Stimulated activated naive B cell treated with anti-CD40 and anti-IgM and Interleukin-4, amounts not matched to agents 10 μg/mL and 1 μg/mL and 100 μg/mL, for 72 hours (primary cell): ENCODE data around the gene CAD.
A peak's percentile ranks its signal among the peaks of the same experiment; 100 is the strongest.

Experiments
- ATAC-seq, 2 donors: fragments of 150-1000 bp; cut with Tn5 transposase; replicated peaks; 2 replicates each; pipeline ENCODE4 v1.10.0; 2021; ENCODE audit warnings: moderate library complexity in 1 of 2
- DNase-seq: peaks from one replicate; pipeline ENCODE4 v3.0.0; 2021
- H3K27ac Mint-ChIP-seq: one replicate; pipeline ENCODE4 v1.8.0; 2022; ENCODE audit warnings: mild to moderate bottlenecking, mixed read lengths
- H3K27me3 Mint-ChIP-seq, 2 donors: one replicate each; pipeline ENCODE4 v1.8.0; 2022; ENCODE audit warnings: mixed read lengths in 2 of 2
- H3K36me3 Mint-ChIP-seq, 2 donors: one replicate each; pipeline ENCODE4 v1.8.0; 2022; ENCODE audit warnings: mixed read lengths in 2 of 2, mild to moderate bottlenecking in 1 of 2
- H3K4me1 Mint-ChIP-seq, 2 donors: one replicate each; pipeline ENCODE4 v1.8.0; 2022; ENCODE audit warnings: mixed read lengths in 2 of 2, mild to moderate bottlenecking in 1 of 2
- H3K4me3 Mint-ChIP-seq, 2 donors: one replicate each; pipeline ENCODE4 v1.8.0; 2022; ENCODE audit warnings: mild to moderate bottlenecking in 2 of 2, mixed read lengths in 2 of 2, moderate library complexity in 1 of 2
- H3K9me3 Mint-ChIP-seq, 2 donors: one replicate each; pipeline ENCODE4 v1.8.0; 2022; ENCODE audit warnings: mixed read lengths in 2 of 2, mild to moderate bottlenecking in 1 of 2

CAD gene

GRCh38 chr2:27247893-27248292, 30.7 kb downstream of the CAD start:
- no peak overlapping the region for H3K4me3 Mint-ChIP-seq
- no peak overlapping the region for H3K27ac Mint-ChIP-seq
- DNase-seq (no peak), ATAC-seq (no peak)
- H3K9me3 Mint-ChIP-seq, result no peaks in the 10 kb centered on the region
- peaks cover 18 to 19% of the 10 kb centered on the region in 2 donors for H3K36me3 Mint-ChIP-seq
- peaks cover 21 to 27% of the 10 kb centered on the region in 2 donors for H3K27me3 Mint-ChIP-seq
- H3K4me1 Mint-ChIP-seq, result peaks cover 0 to 4% of the 10 kb centered on the region in 2 donors

GRCh38 chr2:27249159-27249890, 32.2 kb downstream of the CAD start:
- Mint-ChIP-seq H3K27me3 (peaks cover 23 to 30% of the 10 kb centered on the region in 2 donors), H3K27ac (no peak overlapping the region), H3K4me1 (peaks cover 0 to 4% of the 10 kb centered on the region in 2 donors), H3K4me3 (no peak overlapping the region), H3K9me3 (no peaks in the 10 kb centered on the region), H3K36me3 (peaks cover 5 to 8% of the 10 kb centered on the region in 2 donors)
- ATAC-seq, result no peak
- DNase-seq, result no peak

GRCh38 chr2:27249891-27250651, 32.9 kb downstream of the CAD start:
- peak; percentile 17 for DNase-seq
- H3K4me1 Mint-ChIP-seq, result peaks cover 0 to 4% of the 10 kb centered on the region in 2 donors
- ATAC-seq, result peak; percentile 75 to 78
- H3K27ac Mint-ChIP-seq, result no peak overlapping the region
- peaks cover 31 to 37% of the 10 kb centered on the region in 2 donors for H3K27me3 Mint-ChIP-seq
- H3K4me3 Mint-ChIP-seq, result no peak overlapping the region
- H3K9me3 Mint-ChIP-seq, result no peaks in the 10 kb centered on the region
- H3K36me3 Mint-ChIP-seq, result peaks cover 0 to under 1% of the 10 kb centered on the region in 2 donors

- Mint-ChIP-seq H3K4me1 (peaks cover 0 to 4% of the 10 kb centered on the region in 2 donors), H3K27ac (no peak overlapping the region), H3K36me3 (no peaks in the 10 kb centered on the region), H3K4me3 (no peak overlapping the region), H3K9me3 (no peaks in the 10 kb centered on the region), H3K27me3 (peaks cover 33 to 41% of the 10 kb centered on the region in 2 donors)
- ATAC-seq (no peak), DNase-seq (no peak)
These were observed 33.6 kb downstream of the CAD start for GRCh38 chr2:27250652-27251379.

- Mint-ChIP-seq H3K4me1 (peaks cover 0 to 4% of the 10 kb centered on the region in 2 donors), H3K36me3 (no peaks in the 10 kb centered on the region), H3K27me3 (peaks cover 42 to 51% of the 10 kb centered on the region in 2 donors), H3K27ac (no peak overlapping the region), H3K9me3 (no peaks in the 10 kb centered on the region), H3K4me3 (no peak overlapping the region)
- ATAC-seq (no peak), DNase-seq (no peak)
These were observed 34.6 kb downstream of the CAD start for GRCh38 chr2:27251766-27252165.

- no peak overlapping the region for H3K27ac Mint-ChIP-seq
- ATAC-seq, result no peak
- H3K27me3 Mint-ChIP-seq, result peaks cover 56 to 69% of the 10 kb centered on the region in 2 donors
These were observed 38.0 kb downstream of the CAD start for GRCh38 chr2:27255187-27255586.

GRCh38 chr2:27255660-27256059, 38.5 kb downstream of the CAD start:
- Mint-ChIP-seq H3K27me3 (peaks cover 58 to 69% of the 10 kb centered on the region in 2 donors), H3K9me3 (no peaks in the 10 kb centered on the region), H3K36me3 (no peaks in the 10 kb centered on the region), H3K27ac (no peak overlapping the region), H3K4me3 (no peak overlapping the region), H3K4me1 (peaks cover 0 to 1% of the 10 kb centered on the region in 2 donors)
- DNase-seq (no peak), ATAC-seq (no peak)

More at GRCh38 chr2:27255187-27255586, 38.0 kb downstream of the CAD start:
- peaks cover 0 to 4% of the 10 kb centered on the region in 2 donors for H3K4me1 Mint-ChIP-seq
- no peak overlapping the region for H3K4me3 Mint-ChIP-seq
- no peak for DNase-seq
- no peaks in the 10 kb centered on the region for H3K36me3 Mint-ChIP-seq
- no peaks in the 10 kb centered on the region for H3K9me3 Mint-ChIP-seq

GRCh38 chr2:27256855-27257454, 39.8 kb downstream of the CAD start:
- no peaks in the 10 kb centered on the region for H3K36me3 Mint-ChIP-seq
- H3K27me3 Mint-ChIP-seq, result peaks cover 61 to 70% of the 10 kb centered on the region in 2 donors
- no peak overlapping the region for H3K27ac Mint-ChIP-seq
- DNase-seq, result no peak
- H3K4me3 Mint-ChIP-seq, result no peak overlapping the region
- H3K4me1 Mint-ChIP-seq, result peaks cover 8 to 11% of the 10 kb centered on the region in 2 donors
- ATAC-seq, result no peak
- no peaks in the 10 kb centered on the region for H3K9me3 Mint-ChIP-seq

- peaks cover 0 to under 1% of the 10 kb centered on the region in 2 donors for H3K36me3 Mint-ChIP-seq
- H3K4me1 Mint-ChIP-seq, result peaks cover 10 to 12% of the 10 kb centered on the region in 2 donors
- DNase-seq, result no peak
- H3K27ac Mint-ChIP-seq, result no peak overlapping the region
- peaks cover 61 to 72% of the 10 kb centered on the region in 2 donors for H3K27me3 Mint-ChIP-seq
- ATAC-seq, result no peak
- H3K9me3 Mint-ChIP-seq, result no peaks in the 10 kb centered on the region
- H3K4me3 Mint-ChIP-seq, result no peak overlapping the region
These were observed 40.9 kb downstream of the CAD start for GRCh38 chr2:27258051-27258450.

- Mint-ChIP-seq H3K4me1 (peaks cover 24 to 31% of the 10 kb centered on the region in 2 donors), H3K9me3 (no peaks in the 10 kb centered on the region), H3K27ac (peak overlapping the region; percentile 0), H3K4me3 (peak overlapping the region; percentile 51 to 78), H3K36me3 (peaks cover 2 to 3% of the 10 kb centered on the region in 2 donors), H3K27me3 (peaks cover 62 to 73% of the 10 kb centered on the region in 2 donors)
- no peak for DNase-seq
- ATAC-seq, result no peak
These were observed 44.2 kb downstream of the CAD start for GRCh38 chr2:27261241-27261925.

GRCh38 chr2:27261926-27262298, 44.7 kb downstream of the CAD start:
- Mint-ChIP-seq H3K4me1 (peaks cover 24 to 31% of the 10 kb centered on the region in 2 donors), H3K9me3 (no peaks in the 10 kb centered on the region), H3K4me3 (peak overlapping the region; percentile 51 to 78), H3K36me3 (peaks cover 2 to 3% of the 10 kb centered on the region in 2 donors), H3K27me3 (peaks cover 57 to 68% of the 10 kb centered on the region in 2 donors), H3K27ac (peak overlapping the region; percentile 0)
- DNase-seq (no peak), ATAC-seq (no peak)

- Mint-ChIP-seq H3K27ac (peak within 1 kb of the TSS; percentile 83), H3K9me3 (no peaks in the 10 kb centered on the region), H3K4me3 (peak within 1 kb of the TSS; percentile 86 to 93), H3K27me3 (peaks cover 50 to 60% of the 10 kb centered on the region in 2 donors), H3K36me3 (peaks cover 2 to 3% of the 10 kb centered on the region in 2 donors), H3K4me1 (peaks cover 24 to 31% of the 10 kb centered on the region in 2 donors)
- ATAC-seq (peak; percentile 66 to 73), DNase-seq (peak; percentile 32)
These were observed 45.5 kb downstream of the CAD start, which contains the start of gene SLC30A3 for GRCh38 chr2:27262379-27263286. TSS of gene SLC30A3 (minus strand) at chr2:27263047. CDS start at chr2:27262906, 141 bp downstream.
